Lower leg skin (tissue), 3 donors: ENCODE data around the gene LMTK3.

Experiments
- CTCF ChIP-seq, 3 donors: fragments of 450-650 bp; IDR thresholded peaks; one replicate each; pipeline ENCODE4 v1.5.1; 2016; ENCODE audit warnings: antibody characterized with exemption in 3 of 3, mild to moderate bottlenecking in 3 of 3, moderate library complexity in 2 of 3
- POLR2A ChIP-seq, 2 donors: fragments of 450-650 bp; IDR thresholded peaks; one replicate each; pipeline ENCODE4 v1.6.1; 2016 to 2017; ENCODE audit warnings: antibody characterized with exemption in 2 of 2, mild to moderate bottlenecking in 1 of 2, moderate library complexity in 1 of 2

GRCh38 chr19:48524221-48524620, 12.6 kb upstream of the LMTK3 start:
- TF ChIP-seq CTCF (IDR thresholded peaks at IDR 0.05), result no peak
- no peak for TF ChIP-seq POLR2A (IDR thresholded peaks at IDR 0.05)
